Measurements from ENCODE around the gene INSYN2B.

DNA sequence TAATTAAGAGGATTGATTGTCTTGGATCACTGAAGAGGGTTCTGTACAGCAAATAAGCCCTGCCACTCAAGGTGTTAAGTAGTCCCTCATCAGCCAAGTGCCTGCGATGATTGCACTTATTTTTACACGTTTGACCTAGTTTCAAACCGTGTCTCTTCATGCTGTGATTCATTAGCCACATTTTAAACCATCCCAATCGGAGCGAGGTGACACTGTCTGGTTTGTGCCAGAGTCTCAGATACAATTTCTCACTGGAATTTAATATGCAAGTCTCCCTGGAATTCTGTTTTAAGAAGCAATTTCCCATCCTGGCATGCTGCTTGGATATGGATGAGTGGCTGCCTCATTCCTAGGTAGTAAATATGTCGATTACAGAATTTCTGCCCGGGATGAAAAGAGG, 1.6 kb downstream of the INSYN2B start:
- TF ChIP-seq, protein P1, sequence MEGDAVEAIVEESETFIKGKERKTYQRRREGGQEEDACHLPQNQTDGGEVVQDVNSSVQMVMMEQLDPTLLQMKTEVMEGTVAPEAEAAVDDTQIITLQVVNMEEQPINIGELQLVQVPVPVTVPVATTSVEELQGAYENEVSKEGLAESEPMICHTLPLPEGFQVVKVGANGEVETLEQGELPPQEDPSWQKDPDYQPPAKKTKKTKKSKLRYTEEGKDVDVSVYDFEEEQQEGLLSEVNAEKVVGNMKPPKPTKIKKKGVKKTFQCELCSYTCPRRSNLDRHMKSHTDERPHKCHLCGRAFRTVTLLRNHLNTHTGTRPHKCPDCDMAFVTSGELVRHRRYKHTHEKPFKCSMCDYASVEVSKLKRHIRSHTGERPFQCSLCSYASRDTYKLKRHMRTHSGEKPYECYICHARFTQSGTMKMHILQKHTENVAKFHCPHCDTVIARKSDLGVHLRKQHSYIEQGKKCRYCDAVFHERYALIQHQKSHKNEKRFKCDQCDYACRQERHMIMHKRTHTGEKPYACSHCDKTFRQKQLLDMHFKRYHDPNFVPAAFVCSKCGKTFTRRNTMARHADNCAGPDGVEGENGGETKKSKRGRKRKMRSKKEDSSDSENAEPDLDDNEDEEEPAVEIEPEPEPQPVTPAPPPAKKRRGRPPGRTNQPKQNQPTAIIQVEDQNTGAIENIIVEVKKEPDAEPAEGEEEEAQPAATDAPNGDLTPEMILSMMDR (IDR thresholded peaks at IDR 0.05), result no peak
- no peak for TF ChIP-seq EZH2 (IDR thresholded peaks at IDR 0.05; ENCODE audit: borderline replicate concordance, insufficient read depth, low read depth, low read length, poor library complexity, severe bottlenecking)

Data from B cell (primary cell).